HG03095 (cell line): Measurements from ENCODE around the gene INPP5K.
"Not testable (repeated sequence)": the region's sequence is repeated elsewhere in the genome, so short reads cannot be mapped to it uniquely, and the experiment has no call there.

Experiments
- ATAC-seq: cut with Tn5 transposase; IDR thresholded peaks from one replicate; pipeline ENCODE4 v1.9.1; 2021; ENCODE audit warnings: moderate library complexity; ENCODE audit not compliant: unreplicated experiment

INPP5K gene

GRCh38 chr17:1508709-1509108 lies 7.7 kb downstream of the INPP5K start:
- not testable (repeated sequence) for ATAC-seq

GRCh38 chr17:1506649-1507267 lies 9.7 kb downstream of the INPP5K start:
- ATAC-seq, result no peak

GRCh38 chr17:1505586-1505985 lies 10.8 kb downstream of the INPP5K start:
- no peak for ATAC-seq

- no peak for ATAC-seq
Measured at GRCh38 chr17:1504866-1505265, 11.5 kb downstream of the INPP5K start.

GRCh38 chr17:1503699-1504098 lies 12.7 kb downstream of the INPP5K start:
- ATAC-seq, result no peak

- no peak for ATAC-seq
Measured at GRCh38 chr17:1498869-1499268, 17.5 kb downstream of the INPP5K start.

GRCh38 chr17:1498233-1498632 lies 18.2 kb downstream of the INPP5K start:
- no peak for ATAC-seq

- ATAC-seq, result no peak
Measured at GRCh38 chr17:1497831-1498230, 18.6 kb downstream of the INPP5K start.

- ATAC-seq, result no peak
Measured at GRCh38 chr17:1496869-1497268, 19.5 kb downstream of the INPP5K start.

GRCh38 chr17:1495265-1495989 lies 21.0 kb downstream of the INPP5K start:
- no peak for ATAC-seq

GRCh38 chr17:1494736-1495253 lies 21.6 kb downstream of the INPP5K start:
- no peak for ATAC-seq

GRCh38 chr17:1494203-1494602 lies 22.2 kb downstream of the INPP5K start:
- ATAC-seq, result no peak

GRCh38 chr17:1493291-1493980 lies 23.0 kb downstream of the INPP5K start:
- no peak for ATAC-seq

GRCh38 chr17:1492249-1493206 lies 23.9 kb downstream of the INPP5K start, which contains the start of gene MYO1C:
TSS of gene MYO1C (minus strand) at chr17:1492686. CDS start at chr17:1492487, 199 bp downstream.
- no peak for ATAC-seq

GRCh38 chr17:1491443-1492248 lies 24.8 kb downstream of the INPP5K start:
- ATAC-seq, result peak; percentile 36

GRCh38 chr17:1490643-1491442 lies 25.6 kb downstream of the INPP5K start:
- ATAC-seq, result peak; percentile 47

GRCh38 chr17:1488826-1489270 lies 27.6 kb downstream of the INPP5K start:
- ATAC-seq, result no peak

- ATAC-seq, result no peak
Measured at GRCh38 chr17:1487939-1488825, 28.2 kb downstream of the INPP5K start.
